PC-9 (cell line): ENCODE measurements around the gene DMRTB1.

ENCODE experiments used
- CTCF ChIP-seq: fragments of 200-600 bp; sonication (generic); conservative IDR thresholded peaks from 2 replicates; pipeline ENCODE4 v1.6.1; 2017; ENCODE audit warnings: mixed run types, antibody characterized with exemption, mild to moderate bottlenecking, moderate library complexity
- EZH2 ChIP-seq: fragments of 200-600 bp; sonication (generic); IDR thresholded peaks from 2 replicates; pipeline ENCODE4 v1.8.0; 2017; ENCODE audit warnings: antibody characterized with exemption, low read depth

GRCh38 chr1:53495633-53496345, 36.6 kb downstream of the DMRTB1 start:
- TF ChIP-seq CTCF: no peak
- no peak for TF ChIP-seq EZH2
